ENCODE data around the gene MLXIP.

The MLXIP gene

GRCh38 chr12:122081083-122081696, 2.6 kb downstream of the MLXIP start:
- H3K4me3 ChIP-seq (ENCODE audit: low read length): peak overlapping the region; percentile 70
- no peak for TF ChIP-seq CTCF (conservative IDR thresholded peaks at IDR 0.05; ENCODE audit: low read depth, low read length)
- DNase-seq (ENCODE audit: low read depth): no peak

- H3K4me3 ChIP-seq (ENCODE audit: low read length): no peak overlapping the region
- no peak for DNase-seq (ENCODE audit: low read depth)
- TF ChIP-seq CTCF (conservative IDR thresholded peaks at IDR 0.05; ENCODE audit: low read depth, low read length): no peak
These were observed 3.2 kb downstream of the MLXIP start for GRCh38 chr12:122081697-122082221.

- TF ChIP-seq CTCF (conservative IDR thresholded peaks at IDR 0.05; ENCODE audit: low read depth, low read length): no peak
- no peak overlapping the region for H3K4me3 ChIP-seq (ENCODE audit: low read length)
- no peak for DNase-seq (ENCODE audit: low read depth)
These were observed 4.2 kb downstream of the MLXIP start for GRCh38 chr12:122082621-122083356.

GRCh38 chr12:122084857-122085405, 6.4 kb downstream of the MLXIP start:
- DNase-seq (ENCODE audit: low read depth): no peak
- H3K4me3 ChIP-seq (ENCODE audit: low read length): no peak overlapping the region
- no peak for TF ChIP-seq CTCF (conservative IDR thresholded peaks at IDR 0.05; ENCODE audit: low read depth, low read length)

GRCh38 chr12:122085591-122085990, 7.0 kb downstream of the MLXIP start:
- TF ChIP-seq CTCF (conservative IDR thresholded peaks at IDR 0.05; ENCODE audit: low read depth, low read length): no peak
- no peak for DNase-seq (ENCODE audit: low read depth)
- H3K4me3 ChIP-seq (ENCODE audit: low read length): no peak overlapping the region

- DNase-seq (ENCODE audit: low read depth): no peak
- no peak for TF ChIP-seq CTCF (conservative IDR thresholded peaks at IDR 0.05; ENCODE audit: low read depth, low read length)
- no peak overlapping the region for H3K4me3 ChIP-seq (ENCODE audit: low read length)
These were observed 7.6 kb downstream of the MLXIP start for GRCh38 chr12:122086116-122086515.

Measured in retinal pigment epithelial cell (primary cell).